Smooth muscle cell (in vitro differentiated cells): ENCODE measurements around the gene LRRC7. TPM values are rescaled to one million over a fixed set of nuclear protein-coding genes. Genes with fewer than 3 reads are reported as not detected.

ENCODE experiments used
- DNase-seq: peaks from one replicate; lab custom pipeline; 2025; ENCODE audit not compliant: unreplicated experiment; lab: John Stamatoyannopoulos, UW
- H2AFZ ChIP-seq: fragments of 200-600 bp; sonication (generic); 2 replicates; pipeline ENCODE4 v1.6.0; 2016; ENCODE audit warnings: antibody characterized with exemption, low read depth, mild to moderate bottlenecking
- H3F3A ChIP-seq: fragments of 200-600 bp; sonication (generic); 2 replicates; pipeline ENCODE4 v1.6.0; 2017; ENCODE audit warnings: antibody characterized with exemption, low read depth
- H3K27ac ChIP-seq: fragments of 200-600 bp; sonication (generic); 2 replicates; pipeline ENCODE4 v1.5.1; 2016; ENCODE audit warnings: low read depth, mild to moderate bottlenecking
- H3K27me3 ChIP-seq: fragments of 200-600 bp; sonication (generic); 2 replicates; pipeline ENCODE4 v1.6.1; 2016; ENCODE audit warnings: low read depth, mild to moderate bottlenecking
- H3K36me3 ChIP-seq: fragments of 200-600 bp; sonication (generic); 2 replicates; pipeline ENCODE4 v1.5.1; 2016; ENCODE audit warnings: low read depth
- H3K4me1 ChIP-seq: fragments of 200-600 bp; sonication (generic); 2 replicates; pipeline ENCODE4 v1.5.1; 2016; ENCODE audit warnings: low read depth
- H3K4me2 ChIP-seq: fragments of 200-600 bp; sonication (generic); 2 replicates; pipeline ENCODE4 v1.6.0; 2016; ENCODE audit warnings: mild to moderate bottlenecking
- H3K4me3 ChIP-seq: fragments of 200-600 bp; sonication (generic); 2 replicates; pipeline ENCODE4 v1.5.1; 2016; ENCODE audit warnings: mild to moderate bottlenecking
- H3K79me2 ChIP-seq: fragments of 200-600 bp; sonication (generic); 2 replicates; pipeline ENCODE4 v1.6.0; 2016; ENCODE audit warnings: low read depth, mild to moderate bottlenecking
- H3K9ac ChIP-seq: fragments of 200-600 bp; sonication (generic); 2 replicates; pipeline ENCODE4 v1.6.0; 2016; ENCODE audit warnings: low read depth
- H3K9me3 ChIP-seq: fragments of 200-600 bp; sonication (generic); replicated peaks from 2 replicates; pipeline ENCODE4 v1.5.1; 2016; ENCODE audit warnings: low read depth
- H4K20me1 ChIP-seq: fragments of 200-600 bp; sonication (generic); 2 replicates; pipeline ENCODE4 v1.6.0; 2016; ENCODE audit warnings: low read depth
- WGBS: methylation state at CpG from one replicate; pipeline ENCODE4 v1.1.7; 2016; ENCODE audit warnings: low lambda C conversion rate; 5-methylcytosine and 5-hydroxymethylcytosine counted together
- polyA plus RNA-seq: library from polyadenylated mRNA; unstranded; fragments of >200 nt; fragmentation: Nextera tagmentation; extraction: Ambion mirVana; gene quantifications from 2 replicates; pipeline ENCODE4 v1.2.1, GENCODE V29; 2016
- total RNA-seq: library from RNA; depleted of rRNA; stranded (reverse); fragments of >200 nt; gene quantifications from 2 replicates; pipeline ENCODE4 v1.2.3, GENCODE V29; 2014
- TF ChIP-seq, protein P1 (sequence below): fragments of 200-600 bp; sonication (generic); IDR thresholded peaks from 2 replicates; pipeline ENCODE4 v1.5.1; 2017; ENCODE audit warnings: borderline replicate concordance, mild to moderate bottlenecking, antibody characterized with exemption; ENCODE audit not compliant: insufficient read depth, poor library complexity, severe bottlenecking

Gene LRRC7
- total and polyA plus RNA-seq, 2 experiments from 2014 or later = 0.04 to 0.06 TPM

DNA sequence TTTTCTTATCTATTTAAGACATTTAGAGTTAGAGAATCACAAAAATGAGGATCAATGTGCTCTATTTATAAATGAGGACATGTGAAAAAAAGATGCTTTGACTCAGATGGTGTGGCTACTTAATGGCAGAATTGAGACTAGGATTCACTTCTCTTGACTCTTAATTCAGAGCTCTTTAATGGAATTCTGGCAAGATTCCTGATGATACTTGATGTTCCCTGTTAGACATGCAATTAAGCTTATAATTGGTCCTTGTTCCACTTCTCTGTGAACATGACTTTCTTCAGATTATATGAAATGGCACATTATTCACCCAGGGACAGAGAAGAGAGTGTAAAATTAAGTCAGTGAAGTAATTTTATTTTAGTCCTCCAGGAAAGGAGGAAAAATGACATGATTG, 165.3 kb downstream of the LRRC7 start:
- Histone ChIP-seq H3K4me2 (no peak overlapping the region), H3K4me3 (no peak overlapping the region), H2AFZ (no peak overlapping the region), H3K36me3 (no peaks in the 10 kb centered on the region), H3F3A (no peaks in the 10 kb centered on the region), H3K27me3 (no peaks in the 10 kb centered on the region), H3K4me1 (no peaks in the 10 kb centered on the region), H3K9me3 (no peaks in the 10 kb centered on the region), H3K27ac (no peak overlapping the region), H4K20me1 (no peaks in the 10 kb centered on the region), H3K79me2 (no peaks in the 10 kb centered on the region), H3K9ac (no peak overlapping the region)
- DNase-seq = no peak
- TF ChIP-seq, protein P1, sequence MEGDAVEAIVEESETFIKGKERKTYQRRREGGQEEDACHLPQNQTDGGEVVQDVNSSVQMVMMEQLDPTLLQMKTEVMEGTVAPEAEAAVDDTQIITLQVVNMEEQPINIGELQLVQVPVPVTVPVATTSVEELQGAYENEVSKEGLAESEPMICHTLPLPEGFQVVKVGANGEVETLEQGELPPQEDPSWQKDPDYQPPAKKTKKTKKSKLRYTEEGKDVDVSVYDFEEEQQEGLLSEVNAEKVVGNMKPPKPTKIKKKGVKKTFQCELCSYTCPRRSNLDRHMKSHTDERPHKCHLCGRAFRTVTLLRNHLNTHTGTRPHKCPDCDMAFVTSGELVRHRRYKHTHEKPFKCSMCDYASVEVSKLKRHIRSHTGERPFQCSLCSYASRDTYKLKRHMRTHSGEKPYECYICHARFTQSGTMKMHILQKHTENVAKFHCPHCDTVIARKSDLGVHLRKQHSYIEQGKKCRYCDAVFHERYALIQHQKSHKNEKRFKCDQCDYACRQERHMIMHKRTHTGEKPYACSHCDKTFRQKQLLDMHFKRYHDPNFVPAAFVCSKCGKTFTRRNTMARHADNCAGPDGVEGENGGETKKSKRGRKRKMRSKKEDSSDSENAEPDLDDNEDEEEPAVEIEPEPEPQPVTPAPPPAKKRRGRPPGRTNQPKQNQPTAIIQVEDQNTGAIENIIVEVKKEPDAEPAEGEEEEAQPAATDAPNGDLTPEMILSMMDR = no peak

DNA sequence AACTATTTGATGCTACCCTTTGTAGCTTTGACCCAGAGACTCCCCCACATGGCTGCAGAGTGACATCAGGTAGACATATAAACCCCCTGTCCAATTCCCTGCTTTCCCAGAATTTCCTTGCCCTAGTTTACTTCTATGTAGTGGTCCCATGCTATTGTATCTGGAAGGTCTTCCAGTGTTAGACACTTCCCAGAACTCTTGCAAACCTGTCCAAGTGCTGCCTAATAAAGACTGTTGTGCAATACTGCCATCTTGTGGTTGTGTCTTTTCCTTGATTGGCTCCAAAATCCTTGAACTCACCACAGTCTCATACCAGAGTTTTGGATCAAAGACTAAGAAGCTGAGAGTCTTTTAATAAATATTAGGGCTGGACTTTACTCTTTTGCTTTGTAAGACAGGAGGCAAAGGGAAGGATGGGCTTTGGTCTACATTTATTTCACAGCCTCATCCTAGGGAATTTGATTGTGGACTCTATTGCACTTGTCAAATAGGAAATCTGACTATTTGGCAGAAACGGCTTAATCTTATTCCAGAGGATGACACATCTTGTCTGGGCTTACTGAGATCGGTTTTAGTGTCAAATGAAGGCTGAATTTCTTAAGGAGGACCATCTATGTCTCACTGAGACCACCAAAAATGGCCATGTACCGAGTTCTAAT, 169.9 kb downstream of the LRRC7 start:
- H3K4me2 ChIP-seq = no peak overlapping the region
- DNase-seq = no peak

DNA sequence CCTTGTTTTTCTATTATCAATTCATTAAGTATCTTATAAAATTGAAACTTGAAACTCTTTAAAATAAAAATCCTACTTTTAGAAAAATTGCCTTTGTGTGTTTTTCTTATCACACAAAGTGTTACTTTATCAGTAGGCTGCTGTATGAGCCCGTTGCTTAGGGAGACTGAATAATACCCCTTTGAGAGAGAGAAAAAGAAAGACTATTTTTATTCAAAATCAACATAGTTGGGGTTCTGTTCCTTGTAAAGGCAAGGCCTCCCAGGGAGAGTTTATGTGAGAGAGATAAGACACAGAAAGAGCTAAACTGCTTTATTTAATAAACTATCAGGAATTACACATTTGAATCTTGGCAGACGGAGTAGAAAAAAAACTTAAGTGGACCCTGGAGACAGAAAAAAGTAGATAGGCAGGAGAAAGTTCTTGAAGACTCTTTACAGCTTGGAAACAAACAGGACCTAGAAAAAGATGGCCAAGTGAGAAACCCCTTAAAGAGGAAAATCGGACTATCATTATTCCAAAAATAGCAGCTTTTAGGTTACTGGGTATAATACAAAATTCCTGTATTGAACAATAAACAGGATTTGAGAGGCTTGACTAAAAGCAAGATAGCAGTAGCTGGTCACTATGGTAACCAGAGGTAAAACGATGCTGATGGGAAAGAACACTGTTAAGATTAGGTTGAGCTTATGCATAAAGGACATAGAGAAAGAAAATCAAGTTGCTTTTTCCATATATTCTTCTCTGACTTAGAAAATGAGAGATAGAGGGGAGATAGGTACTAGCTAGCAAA, 170.9 kb downstream of the LRRC7 start:
- Histone ChIP-seq H3K9me3 (no peaks in the 10 kb centered on the region), H4K20me1 (no peaks in the 10 kb centered on the region), H3K36me3 (no peaks in the 10 kb centered on the region), H3K4me2 (peak overlapping the region; percentile 38), H3K79me2 (no peaks in the 10 kb centered on the region), H2AFZ (no peak overlapping the region), H3K4me1 (peaks cover 15% of the 10 kb centered on the region), H3K9ac (no peak overlapping the region), H3K27me3 (no peaks in the 10 kb centered on the region), H3F3A (no peaks in the 10 kb centered on the region), H3K4me3 (no peak overlapping the region), H3K27ac (peak overlapping the region; percentile 51)
- TF ChIP-seq, protein P1 = no peak
- DNase-seq = no peak
- WGBS = 37% methylated on average over 4 of the region's 4 CpGs

More for the DNA sequence above, 169.9 kb downstream of the LRRC7 start:
- Histone ChIP-seq H3K4me3 (no peak overlapping the region), H3K9me3 (no peaks in the 10 kb centered on the region), H3K9ac (no peak overlapping the region), H3K4me1 (peaks cover 15% of the 10 kb centered on the region), H3K36me3 (no peaks in the 10 kb centered on the region), H3F3A (no peaks in the 10 kb centered on the region), H3K27me3 (no peaks in the 10 kb centered on the region), H3K27ac (no peak overlapping the region), H4K20me1 (no peaks in the 10 kb centered on the region), H3K79me2 (no peaks in the 10 kb centered on the region), H2AFZ (no peak overlapping the region)
- TF ChIP-seq, protein P1 = peak; percentile 70
- WGBS = 45% methylated on average over 3 of the region's 3 CpGs
